ENCODE data around the gene XPR1.

Gene XPR1

GRCh38 chr1:180754453-180754852 is 122.6 kb downstream of the XPR1 start:
- no peak for TF ChIP-seq MAX (IDR thresholded peaks at IDR 0.05)
- TF ChIP-seq TAF1 (IDR thresholded peaks at IDR 0.05; ENCODE audit: low read depth), result no peak
- no peak for TF ChIP-seq CREB1 (IDR thresholded peaks at IDR 0.05; ENCODE audit: low read depth)

- TF ChIP-seq CEBPB (IDR thresholded peaks at IDR 0.05) (no peak), YY1 (IDR thresholded peaks at IDR 0.05; ENCODE audit: low read depth) (no peak), MAX (IDR thresholded peaks at IDR 0.05) (no peak), RAD21 (IDR thresholded peaks at IDR 0.05; ENCODE audit: low read depth) (no peak), EGR1 (IDR thresholded peaks at IDR 0.05) (no peak), USF1 (IDR thresholded peaks at IDR 0.05) (no peak), TCF12 (IDR thresholded peaks at IDR 0.05; ENCODE audit: low read depth) (no peak), NFIC (IDR thresholded peaks at IDR 0.05) (no peak), CREB1 (IDR thresholded peaks at IDR 0.05; ENCODE audit: low read depth) (no peak), REST (IDR thresholded peaks at IDR 0.05; ENCODE audit: low read depth) (no peak), EP300 (IDR thresholded peaks at IDR 0.05; ENCODE audit: borderline replicate concordance) (no peak), ZBTB7A (IDR thresholded peaks at IDR 0.05; ENCODE audit: low read depth) (no peak), TAF1 (IDR thresholded peaks at IDR 0.05; ENCODE audit: low read depth) (no peak), TEAD4 (IDR thresholded peaks at IDR 0.05) (no peak)
Observed at GRCh38 chr1:180757657-180758056, 125.8 kb downstream of the XPR1 start.

GRCh38 chr1:180762796-180763195 is 131.0 kb downstream of the XPR1 start:
- TF ChIP-seq TEAD4 (IDR thresholded peaks at IDR 0.05) (no peak), FOXM1 (IDR thresholded peaks at IDR 0.05; ENCODE audit: borderline replicate concordance, low read depth) (no peak), USF1 (IDR thresholded peaks at IDR 0.05) (no peak), YY1 (IDR thresholded peaks at IDR 0.05; ENCODE audit: low read depth) (no peak), TCF12 (IDR thresholded peaks at IDR 0.05; ENCODE audit: low read depth) (no peak), EP300 (IDR thresholded peaks at IDR 0.05; ENCODE audit: borderline replicate concordance) (no peak), EGR1 (IDR thresholded peaks at IDR 0.05) (no peak), REST (IDR thresholded peaks at IDR 0.05; ENCODE audit: low read depth) (no peak)

- TF ChIP-seq TEAD4 (IDR thresholded peaks at IDR 0.05) (no peak), EGR1 (IDR thresholded peaks at IDR 0.05) (no peak), RAD21 (IDR thresholded peaks at IDR 0.05; ENCODE audit: low read depth) (no peak), MAX (IDR thresholded peaks at IDR 0.05) (no peak), ZBTB7A (IDR thresholded peaks at IDR 0.05; ENCODE audit: low read depth) (no peak), TAF1 (IDR thresholded peaks at IDR 0.05; ENCODE audit: low read depth) (no peak), NFIC (IDR thresholded peaks at IDR 0.05) (no peak), EP300 (IDR thresholded peaks at IDR 0.05; ENCODE audit: borderline replicate concordance) (no peak), CREB1 (IDR thresholded peaks at IDR 0.05; ENCODE audit: low read depth) (no peak), TCF12 (IDR thresholded peaks at IDR 0.05; ENCODE audit: low read depth) (no peak)
Observed at GRCh38 chr1:180765151-180765550, 133.3 kb downstream of the XPR1 start.

- no peak for TF ChIP-seq TAF1 (IDR thresholded peaks at IDR 0.05; ENCODE audit: low read depth)
- no peak for TF ChIP-seq NFIC (IDR thresholded peaks at IDR 0.05)
- TF ChIP-seq EGR1 (IDR thresholded peaks at IDR 0.05), result no peak
- no peak for TF ChIP-seq TEAD4 (IDR thresholded peaks at IDR 0.05)
- TF ChIP-seq USF1 (IDR thresholded peaks at IDR 0.05), result no peak
- no peak for TF ChIP-seq ZBTB7A (IDR thresholded peaks at IDR 0.05; ENCODE audit: low read depth)
- no peak for TF ChIP-seq RAD21 (IDR thresholded peaks at IDR 0.05; ENCODE audit: low read depth)
- no peak for TF ChIP-seq CEBPB (IDR thresholded peaks at IDR 0.05)
- TF ChIP-seq MAX (IDR thresholded peaks at IDR 0.05), result no peak
- TF ChIP-seq YY1 (IDR thresholded peaks at IDR 0.05; ENCODE audit: low read depth), result no peak
- TF ChIP-seq EP300 (IDR thresholded peaks at IDR 0.05; ENCODE audit: borderline replicate concordance), result no peak
- no peak for TF ChIP-seq TCF12 (IDR thresholded peaks at IDR 0.05; ENCODE audit: low read depth)
- no peak for TF ChIP-seq FOXM1 (IDR thresholded peaks at IDR 0.05; ENCODE audit: borderline replicate concordance, low read depth)
- no peak for TF ChIP-seq REST (IDR thresholded peaks at IDR 0.05; ENCODE audit: low read depth)
Observed at GRCh38 chr1:180769889-180770288, 138.1 kb downstream of the XPR1 start.

All from Ishikawa (cell line).